Stimulated activated CD8-positive, alpha-beta memory T cell treated with anti-CD3 and anti-CD28 coated beads, Interleukin-15, amount 100 ng/mL, for 24 hours (primary cell): ENCODE results near the gene STRA6.
"Not testable (repeated sequence)": the region's sequence is repeated elsewhere in the genome, so short reads cannot be mapped to it uniquely, and the experiment has no call there.

ENCODE experiments used
- DNase-seq: peaks from one replicate; pipeline ENCODE4 v3.0.0-alpha.2; 2020; ENCODE audit warnings: low read depth

STRA6 gene

GRCh38 chr15:74179983-74180880 lies 22.4 kb downstream of the STRA6 start:
- no peak for DNase-seq

- no peak for DNase-seq
Measured at GRCh38 chr15:74179101-74179841, 23.3 kb downstream of the STRA6 start.

- no peak for DNase-seq
Measured at GRCh38 chr15:74178326-74179100, 24.1 kb downstream of the STRA6 start.

- DNase-seq: no peak
Measured at GRCh38 chr15:74176262-74177214, 26.0 kb downstream of the STRA6 start.

GRCh38 chr15:74175271-74176191 lies 27.1 kb downstream of the STRA6 start:
- DNase-seq: no peak

GRCh38 chr15:74174958-74175253 lies 27.7 kb downstream of the STRA6 start:
- no peak for DNase-seq

GRCh38 chr15:74174219-74174957 lies 28.2 kb downstream of the STRA6 start:
- no peak for DNase-seq

GRCh38 chr15:74173380-74174218 lies 29.0 kb downstream of the STRA6 start, which contains the start of gene ISLR:
TSS of gene ISLR (plus strand) at chr15:74173710. CDS start at chr15:74174859, 1,149 bp downstream.
- no peak for DNase-seq

GRCh38 chr15:74172701-74173379 lies 29.7 kb downstream of the STRA6 start:
- DNase-seq: no peak

- no peak for DNase-seq
Measured at GRCh38 chr15:74171965-74172541, 30.5 kb downstream of the STRA6 start.

- DNase-seq: no peak
Measured at GRCh38 chr15:74170875-74171578, 31.6 kb downstream of the STRA6 start.

GRCh38 chr15:74170071-74170844 lies 32.3 kb downstream of the STRA6 start:
- no peak for DNase-seq

GRCh38 chr15:74168711-74169126 lies 33.9 kb downstream of the STRA6 start:
- no peak for DNase-seq

- no peak for DNase-seq
Measured at GRCh38 chr15:74167891-74168331, 34.7 kb downstream of the STRA6 start.

- no peak for DNase-seq
Measured at GRCh38 chr15:74165461-74165860, 37.1 kb downstream of the STRA6 start.

GRCh38 chr15:74162195-74162536 lies 40.4 kb downstream of the STRA6 start:
- not testable (repeated sequence) for DNase-seq
